Activated CD4-positive, CD25-positive, alpha-beta regulatory T cell treated with anti-CD3 and anti-CD28 coated beads, Interleukin-2, amount 50 U/mL, for 24 hours (primary cell): ENCODE measurements around the gene GRIA2.
"Not testable (repeated sequence)": the region's sequence is repeated elsewhere in the genome, so short reads cannot be mapped to it uniquely, and the experiment has no call there.

Source experiments
- ATAC-seq, 2 donors: fragments of 150-1000 bp; cut with Tn5 transposase; one replicate each; pipeline ENCODE4 v1.10.0; 2021; ENCODE audit warnings: mild to moderate bottlenecking in 1 of 2, moderate library complexity in 1 of 2

GRIA2 gene

GRCh38 chr4:157220371-157220881 is at the start of gene GRIA2:
Gene GRIA2, plus strand, starts transcription at chr4:157220728. Its CDS starts 315 bp downstream, at chr4:157221043.
- ATAC-seq = no peak

GRCh38 chr4:157172011-157172410 is 48.5 kb upstream of the GRIA2 start:
- no peak for ATAC-seq

- ATAC-seq = not testable (repeated sequence)
Observed at GRCh38 chr4:157180268-157180667, 40.3 kb upstream of the GRIA2 start.

GRCh38 chr4:157184300-157184699 is 36.2 kb upstream of the GRIA2 start:
- no peak for ATAC-seq

GRCh38 chr4:157185363-157185762 is 35.2 kb upstream of the GRIA2 start:
- no peak for ATAC-seq

GRCh38 chr4:157195374-157195773 is 25.2 kb upstream of the GRIA2 start:
- no peak for ATAC-seq

GRCh38 chr4:157196046-157196445 is 24.5 kb upstream of the GRIA2 start:
- ATAC-seq = no peak

- ATAC-seq = no peak
Observed at GRCh38 chr4:157204634-157205244, 15.8 kb upstream of the GRIA2 start.

- no peak for ATAC-seq
Observed at GRCh38 chr4:157217708-157218107, 2.8 kb upstream of the GRIA2 start.

- ATAC-seq = no peak
Observed at GRCh38 chr4:157219711-157220370, 687 bp upstream of the GRIA2 start.

- ATAC-seq = no peak
Observed at GRCh38 chr4:157221426-157221894, 932 bp downstream of the GRIA2 start.

- no peak for ATAC-seq
Observed at GRCh38 chr4:157221895-157222770, 1.6 kb downstream of the GRIA2 start.

GRCh38 chr4:157222771-157223160 is 2.2 kb downstream of the GRIA2 start:
- no peak for ATAC-seq

- ATAC-seq = no peak
Observed at GRCh38 chr4:157223456-157223855, 2.9 kb downstream of the GRIA2 start.

GRCh38 chr4:157225096-157225495 is 4.6 kb downstream of the GRIA2 start:
- no peak for ATAC-seq

- no peak for ATAC-seq
Observed at GRCh38 chr4:157226035-157226434, 5.5 kb downstream of the GRIA2 start.

GRCh38 chr4:157226601-157227000 is 6.1 kb downstream of the GRIA2 start:
- no peak for ATAC-seq

- ATAC-seq = no peak
Observed at GRCh38 chr4:157231525-157231924, 11.0 kb downstream of the GRIA2 start.

GRCh38 chr4:157242871-157243270 is 22.3 kb downstream of the GRIA2 start:
- ATAC-seq = no peak

- ATAC-seq = no peak
Observed at GRCh38 chr4:157244348-157244747, 23.8 kb downstream of the GRIA2 start.

- ATAC-seq = no peak
Observed at GRCh38 chr4:157245351-157245750, 24.8 kb downstream of the GRIA2 start.

GRCh38 chr4:157246964-157247363 is 26.4 kb downstream of the GRIA2 start:
- ATAC-seq = no peak

- ATAC-seq = not testable (repeated sequence)
Observed at GRCh38 chr4:157258165-157258564, 37.6 kb downstream of the GRIA2 start.
